HL-60 (cell line): ENCODE measurements around the gene NKD2.

ENCODE experiments used
- DNase-seq, 2 experiments: peaks; one replicate each; pipeline ENCODE4 v3.0.0-alpha.2; 2010 to 2020; ENCODE audit warnings: low read depth in 1 of 2, low spot score in 1 of 2
- H3K27ac ChIP-seq: fragments of 250-450 bp; sonication (Bioruptor Pico); replicated peaks from 2 replicates; pipeline ENCODE4 v1.5.1; 2020; ENCODE audit warnings: mild to moderate bottlenecking, moderate library complexity
- H3K27me3 ChIP-seq: fragments of 250-450 bp; sonication (Bioruptor Pico); 2 replicates; pipeline ENCODE4 v1.5.1; 2021; ENCODE audit warnings: mild to moderate bottlenecking, moderate library complexity; ENCODE audit not compliant: insufficient read depth, poor library complexity, severe bottlenecking
- H3K4me3 ChIP-seq: replicated peaks from 2 replicates; pipeline ENCODE4 v1.5.1; 2011; ENCODE audit warnings: mild to moderate bottlenecking, control low read depth, low read length; ENCODE audit not compliant: insufficient read depth
- CTCF ChIP-seq: IDR thresholded peaks from one replicate; pipeline ENCODE4 v1.5.1; 2011; ENCODE audit warnings: low read length, control low read depth, inconsistent platforms; ENCODE audit not compliant: insufficient read depth
- GABPA ChIP-seq: IDR thresholded peaks from 2 replicates; pipeline ENCODE4 v1.6.1; 2012; ENCODE audit warnings: low read depth
- POLR2AphosphoS5 ChIP-seq: IDR thresholded peaks from 2 replicates; pipeline ENCODE4 v1.6.1; 2012; ENCODE audit warnings: low read depth
- REST ChIP-seq: IDR thresholded peaks from 2 replicates; pipeline ENCODE4 v1.6.1; 2012; ENCODE audit warnings: low read depth; ENCODE audit not compliant: insufficient replicate concordance
- SPI1 ChIP-seq: IDR thresholded peaks from 2 replicates; pipeline ENCODE4 v1.6.1; 2012; ENCODE audit warnings: low read depth, mild to moderate bottlenecking, borderline replicate concordance

Gene NKD2

GRCh38 chr5:979100-979817 is 29.3 kb upstream of the NKD2 start:
- Histone ChIP-seq H3K27ac (no peak overlapping the region), H3K4me3 (no peak overlapping the region), H3K27me3 (peaks cover 2% of the 10 kb centered on the region)
- DNase-seq, result no peak
- TF ChIP-seq CTCF, result no peak
- TF ChIP-seq REST, result no peak
- no peak for TF ChIP-seq GABPA
- TF ChIP-seq POLR2AphosphoS5, result no peak
- TF ChIP-seq SPI1, result no peak

- Histone ChIP-seq H3K27me3 (peaks cover 2% of the 10 kb centered on the region), H3K4me3 (no peak overlapping the region), H3K27ac (no peak overlapping the region)
- TF ChIP-seq CTCF (no peak), GABPA (no peak), REST (no peak), SPI1 (no peak), POLR2AphosphoS5 (no peak)
- DNase-seq, result no peak
These were observed 28.5 kb upstream of the NKD2 start for GRCh38 chr5:980001-980588.

GRCh38 chr5:980966-981365 is 27.6 kb upstream of the NKD2 start:
- DNase-seq, result no peak
- no peak for TF ChIP-seq SPI1
- TF ChIP-seq POLR2AphosphoS5, result no peak
- no peak for TF ChIP-seq CTCF
- TF ChIP-seq REST, result no peak
- TF ChIP-seq GABPA, result no peak
- Histone ChIP-seq H3K4me3 (no peak overlapping the region), H3K27ac (no peak overlapping the region), H3K27me3 (peaks cover 2% of the 10 kb centered on the region)
